Esophagus muscularis mucosa (tissue), 4 donors: ENCODE measurements around the gene ZNF740.

Experiments
- EP300 ChIP-seq: sonication (generic); formaldehyde crosslinking; IDR thresholded peaks from one replicate; pipeline ENCODE4 v1.6.1; 2017; ENCODE audit warnings: antibody characterized with exemption
- POLR2AphosphoS5 ChIP-seq, 2 donors: sonication (generic); formaldehyde crosslinking; IDR thresholded peaks; one replicate each; pipeline ENCODE4 v1.6.1; 2017; ENCODE audit warnings: antibody characterized with exemption in 2 of 2
- TF ChIP-seq, protein P1 (sequence below), 3 experiments: fragments of 200-600 bp in 2 of 3; fragments of 450-650 bp in 1 of 3; sonication (generic) in 2 of 3; IDR thresholded peaks; one replicate each; pipeline ENCODE4 v1.5.1; 2017 to 2019; ENCODE audit warnings: antibody characterized with exemption in 3 of 3, mild to moderate bottlenecking in 2 of 3, moderate library complexity in 1 of 3

DNA sequence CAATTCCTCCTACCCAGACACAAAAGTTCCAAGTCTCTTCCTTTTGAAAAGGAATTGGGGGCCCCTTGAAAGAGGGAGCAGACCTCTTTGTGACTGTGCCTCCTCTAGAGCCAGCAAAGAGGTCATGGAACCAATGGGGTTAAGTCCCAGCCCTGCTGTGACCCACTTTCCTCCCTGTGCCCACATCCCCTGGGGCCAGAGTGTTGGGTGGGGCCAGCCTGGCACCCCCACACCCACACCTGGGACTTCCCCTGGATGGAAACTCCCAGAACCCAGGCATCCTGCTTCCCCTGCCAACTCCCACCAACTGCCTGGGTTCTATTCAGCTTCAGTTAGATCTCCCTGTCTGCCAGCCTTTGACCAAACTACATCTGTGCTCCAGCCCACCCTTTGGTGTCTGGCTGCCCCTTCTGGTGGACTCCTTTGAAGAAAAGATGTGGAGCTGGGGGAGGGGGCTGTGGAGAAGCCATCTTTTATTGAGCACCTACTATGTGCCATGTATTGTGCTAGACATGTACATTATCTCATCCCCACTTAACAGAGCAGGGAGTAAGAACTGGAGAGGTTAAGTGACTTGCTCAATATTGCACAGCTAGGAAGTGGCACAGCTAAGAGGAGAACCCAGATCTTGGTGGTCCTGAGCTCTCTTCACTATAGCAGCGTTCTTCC lies 56.1 kb downstream of the ZNF740 start:
- TF ChIP-seq EP300 = no peak
- TF ChIP-seq, protein P1, sequence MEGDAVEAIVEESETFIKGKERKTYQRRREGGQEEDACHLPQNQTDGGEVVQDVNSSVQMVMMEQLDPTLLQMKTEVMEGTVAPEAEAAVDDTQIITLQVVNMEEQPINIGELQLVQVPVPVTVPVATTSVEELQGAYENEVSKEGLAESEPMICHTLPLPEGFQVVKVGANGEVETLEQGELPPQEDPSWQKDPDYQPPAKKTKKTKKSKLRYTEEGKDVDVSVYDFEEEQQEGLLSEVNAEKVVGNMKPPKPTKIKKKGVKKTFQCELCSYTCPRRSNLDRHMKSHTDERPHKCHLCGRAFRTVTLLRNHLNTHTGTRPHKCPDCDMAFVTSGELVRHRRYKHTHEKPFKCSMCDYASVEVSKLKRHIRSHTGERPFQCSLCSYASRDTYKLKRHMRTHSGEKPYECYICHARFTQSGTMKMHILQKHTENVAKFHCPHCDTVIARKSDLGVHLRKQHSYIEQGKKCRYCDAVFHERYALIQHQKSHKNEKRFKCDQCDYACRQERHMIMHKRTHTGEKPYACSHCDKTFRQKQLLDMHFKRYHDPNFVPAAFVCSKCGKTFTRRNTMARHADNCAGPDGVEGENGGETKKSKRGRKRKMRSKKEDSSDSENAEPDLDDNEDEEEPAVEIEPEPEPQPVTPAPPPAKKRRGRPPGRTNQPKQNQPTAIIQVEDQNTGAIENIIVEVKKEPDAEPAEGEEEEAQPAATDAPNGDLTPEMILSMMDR (IDR thresholded peaks at IDR 0.05) = no peak
- no peak for TF ChIP-seq POLR2AphosphoS5 (IDR thresholded peaks at IDR 0.05)
